ENCODE results near the gene RABL2B.
"Not testable (repeated sequence)": the region's sequence is repeated elsewhere in the genome, so short reads cannot be mapped to it uniquely, and the experiment has no call there.

Gene RABL2B

DNA sequence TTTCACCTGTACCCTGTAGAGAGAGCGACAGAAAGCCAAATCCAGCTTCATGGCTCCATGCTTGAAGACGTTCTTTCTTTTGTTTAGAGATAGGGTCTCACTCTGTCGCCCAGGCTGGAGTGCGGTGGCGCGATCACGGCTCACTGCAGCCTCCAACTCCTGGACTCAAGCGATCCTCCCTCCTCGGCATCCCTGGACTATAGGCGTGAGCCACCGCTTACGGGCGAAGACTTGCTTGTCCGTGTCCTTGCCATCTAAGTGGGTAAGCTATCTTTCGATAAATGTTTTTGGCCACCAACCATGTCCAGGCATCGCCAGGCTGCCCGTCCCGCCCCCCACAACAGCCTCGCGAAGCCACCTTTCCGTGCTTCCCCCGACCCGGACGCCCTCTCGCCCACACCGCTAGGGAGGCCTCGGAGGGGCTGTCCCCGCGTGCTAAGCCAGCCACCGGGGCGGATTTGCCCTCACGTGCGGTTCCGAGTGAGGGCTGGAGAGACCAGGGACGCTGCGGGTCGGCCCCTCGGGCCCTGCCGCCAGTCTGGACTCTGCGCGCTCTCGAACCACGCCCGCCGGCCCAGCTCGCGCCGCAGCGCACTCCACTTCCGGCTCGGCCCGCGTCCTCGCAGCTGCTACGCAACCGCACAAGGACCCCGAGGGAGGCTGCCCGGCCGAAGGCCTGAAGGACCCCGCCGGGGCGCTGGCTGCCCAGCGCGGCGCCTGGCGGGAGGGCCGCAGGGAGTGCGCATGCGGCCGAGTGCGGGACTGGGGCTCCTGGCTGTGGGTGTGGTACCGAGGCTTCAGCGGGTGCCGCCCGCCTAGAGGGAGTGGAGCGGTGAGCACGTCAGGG lies at the start of gene RABL2B:
RABL2B (minus strand) TSS at position 604 of the 847 bp plus-strand sequence. CDS start 1,342 bp downstream, outside the sequence.
- peak; percentile 95 to 97 for DNase-seq

DNA sequence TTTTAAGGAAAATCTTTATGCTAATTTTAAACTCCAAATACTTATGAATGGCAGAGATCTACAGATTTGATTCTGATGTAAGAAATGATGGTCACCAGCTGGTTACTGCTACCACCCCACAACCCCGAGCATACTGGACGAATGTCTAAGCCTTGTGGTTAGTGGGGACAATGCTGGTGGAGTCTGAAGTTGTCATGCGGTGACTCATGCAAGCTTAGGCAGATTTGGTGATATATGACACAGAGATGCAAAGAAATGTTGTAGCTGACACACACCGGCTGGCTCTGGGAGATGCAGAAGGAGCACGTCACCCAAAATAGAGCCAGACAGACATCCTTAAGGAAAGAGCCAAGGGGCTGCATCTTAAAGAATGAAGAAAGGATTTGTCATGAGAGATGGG lies 3.5 kb upstream of the RABL2B start:
- DNase-seq = not testable (repeated sequence)

DNA sequence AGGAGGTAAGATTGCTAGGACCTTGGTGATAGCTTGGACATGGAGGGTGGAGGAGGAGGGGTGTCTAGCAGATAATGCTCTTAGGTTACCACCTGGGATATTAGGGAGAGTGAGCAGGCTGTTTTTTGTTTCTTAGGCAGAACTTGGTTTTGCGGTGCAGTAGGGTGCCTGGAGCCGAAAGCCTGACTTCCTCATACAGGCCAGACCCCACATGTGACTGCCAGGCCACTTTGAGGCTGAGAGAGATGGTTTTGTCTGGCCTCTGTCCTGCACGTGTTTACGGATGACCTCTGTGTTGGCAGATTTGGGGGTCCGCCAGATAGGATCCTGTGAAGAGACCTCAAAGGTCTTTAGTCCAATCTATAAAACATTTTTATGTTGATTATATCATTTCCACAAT lies 1.9 kb upstream of the RABL2B start:
- DNase-seq = not testable (repeated sequence)

DNA sequence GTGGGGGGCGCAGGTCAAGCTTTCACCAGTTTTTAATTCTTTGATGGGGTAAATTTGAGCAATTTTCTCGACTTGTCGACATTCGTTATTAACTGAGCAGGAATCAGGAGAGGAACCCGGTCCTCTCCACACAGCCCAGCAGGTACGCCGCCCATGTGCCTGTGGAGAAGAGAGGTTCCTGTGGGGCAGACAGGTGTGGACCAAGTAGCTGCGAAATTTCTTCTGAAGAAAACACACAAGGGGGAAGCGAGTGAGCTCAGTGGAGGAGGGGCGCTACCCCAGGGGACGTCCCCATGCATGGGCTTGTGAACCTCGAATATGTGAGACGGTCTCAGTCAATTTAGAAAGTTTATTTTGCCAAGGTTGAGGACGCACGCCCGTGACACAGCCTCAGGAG lies 442 bp upstream of the RABL2B start:
- DNase-seq = peak; percentile 28 to 41

DNA sequence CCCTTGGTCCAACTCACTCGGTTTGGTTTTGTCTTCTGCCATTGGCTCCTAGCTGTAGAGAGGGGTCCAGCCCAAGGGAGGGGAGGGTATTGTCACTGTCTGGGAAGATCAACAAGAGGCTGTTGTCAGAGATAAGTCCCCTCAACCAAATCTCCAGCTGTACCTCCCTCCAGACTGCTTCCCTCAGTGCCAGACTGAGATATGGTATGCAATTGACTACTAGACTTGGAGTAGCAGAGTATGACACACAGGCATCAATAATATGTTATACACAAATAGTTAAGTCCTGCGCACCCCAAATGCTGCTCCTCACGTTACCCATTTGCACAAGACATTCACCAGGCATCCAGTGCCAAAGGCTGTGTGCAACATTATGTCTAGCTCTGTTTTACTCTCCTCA lies 1.2 kb downstream of the RABL2B start:
- not testable (repeated sequence) for DNase-seq

DNA sequence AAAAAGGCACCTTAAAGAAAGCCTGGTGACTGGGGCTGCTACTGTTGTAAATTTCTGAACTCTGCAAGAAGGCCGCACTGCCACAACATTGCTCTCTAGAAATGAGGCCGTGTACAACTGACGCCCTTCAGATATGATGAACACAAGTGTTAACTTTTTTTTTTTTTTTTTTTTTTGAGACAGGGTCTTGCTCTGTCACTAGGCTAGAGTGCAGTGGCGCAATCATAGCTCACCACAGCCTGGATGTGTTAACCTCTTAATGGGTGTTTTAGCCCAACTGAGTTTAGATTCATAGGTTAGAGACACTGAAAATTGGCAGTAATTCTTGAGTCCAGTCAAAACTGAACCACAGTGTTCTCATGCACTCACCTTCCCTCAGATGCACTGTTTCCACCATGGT lies 3.2 kb downstream of the RABL2B start:
- DNase-seq = not testable (repeated sequence)

DNA sequence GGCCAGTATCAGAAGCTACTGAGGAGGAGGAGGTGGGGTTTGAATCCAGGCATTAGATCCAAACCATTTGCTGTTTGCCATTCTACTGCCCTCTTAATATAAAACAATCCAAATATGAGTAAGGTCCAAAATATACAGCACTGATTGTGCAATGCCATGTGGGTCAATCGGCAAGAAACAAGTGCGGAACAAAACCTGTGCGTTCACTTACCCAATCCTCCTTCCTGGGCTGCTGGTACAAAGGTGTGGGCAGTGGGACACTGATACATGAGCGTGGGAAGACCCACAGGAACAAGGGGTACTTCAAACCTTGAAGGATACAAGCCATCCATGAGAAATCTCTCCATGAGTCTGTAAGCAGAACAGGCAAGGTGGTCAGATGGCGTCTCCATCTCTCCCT lies 5.8 kb downstream of the RABL2B start:
- DNase-seq = not testable (repeated sequence)

DNA sequence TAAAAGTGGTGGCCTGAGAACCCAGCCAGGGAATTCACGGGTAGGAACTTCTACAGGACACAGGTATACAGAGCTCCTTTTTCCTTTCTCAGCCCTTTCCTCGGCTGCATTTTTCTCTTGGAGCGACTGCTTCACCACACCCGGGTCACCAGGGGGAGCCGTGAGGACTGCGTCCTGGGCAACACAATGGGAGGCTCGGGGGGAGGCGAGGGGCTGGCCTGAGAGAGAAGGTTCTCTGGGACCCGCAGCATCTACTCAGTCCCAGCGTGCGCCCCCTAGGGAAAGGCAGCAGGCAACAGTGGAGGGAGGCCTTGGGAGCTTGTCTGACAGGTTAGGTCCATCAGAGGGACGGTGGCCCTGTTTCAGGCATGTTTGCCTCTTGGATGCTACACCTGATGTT lies 8.3 kb downstream of the RABL2B start:
- peak; percentile 42 to 43 for DNase-seq

DNA sequence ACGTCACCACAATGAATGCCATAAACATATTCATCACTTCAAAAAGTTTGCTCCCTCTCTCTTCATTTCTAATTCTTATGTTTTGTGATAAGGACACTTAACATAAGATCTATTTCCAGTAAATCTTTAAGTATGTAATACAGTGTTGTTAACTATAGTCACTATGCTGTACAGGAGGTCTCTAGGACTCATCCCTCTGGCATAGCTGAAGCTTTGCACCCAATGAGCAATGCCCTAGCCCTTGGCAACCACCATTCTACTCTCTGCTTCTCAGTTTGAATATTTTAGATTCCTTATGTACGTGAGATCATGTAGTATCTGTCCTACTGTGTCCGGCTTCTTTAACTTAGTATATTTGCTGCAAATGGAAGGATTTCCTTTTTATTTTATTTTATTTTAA lies 19.1 kb downstream of the RABL2B start:
- not testable (repeated sequence) for DNase-seq

DNA sequence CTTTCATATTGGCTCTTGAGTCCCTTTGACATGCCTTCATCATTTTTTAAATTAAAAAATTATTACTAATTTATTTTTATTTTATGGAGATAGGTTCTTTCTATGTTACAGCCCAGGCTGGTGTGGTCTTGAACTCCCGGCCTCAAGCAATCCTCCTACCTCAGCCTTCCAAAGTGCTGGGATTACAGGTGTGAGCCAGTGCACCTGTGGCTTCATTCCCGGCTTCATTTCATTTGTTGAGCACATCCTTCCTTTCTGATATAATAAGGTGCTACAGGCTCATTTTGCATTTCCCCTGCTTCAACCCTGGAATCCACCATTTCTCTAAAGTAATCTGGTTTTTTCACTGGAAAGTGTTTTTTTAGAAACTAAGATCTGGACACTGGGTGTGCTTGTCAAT lies 21.6 kb downstream of the RABL2B start:
- DNase-seq = not testable (repeated sequence)

DNA sequence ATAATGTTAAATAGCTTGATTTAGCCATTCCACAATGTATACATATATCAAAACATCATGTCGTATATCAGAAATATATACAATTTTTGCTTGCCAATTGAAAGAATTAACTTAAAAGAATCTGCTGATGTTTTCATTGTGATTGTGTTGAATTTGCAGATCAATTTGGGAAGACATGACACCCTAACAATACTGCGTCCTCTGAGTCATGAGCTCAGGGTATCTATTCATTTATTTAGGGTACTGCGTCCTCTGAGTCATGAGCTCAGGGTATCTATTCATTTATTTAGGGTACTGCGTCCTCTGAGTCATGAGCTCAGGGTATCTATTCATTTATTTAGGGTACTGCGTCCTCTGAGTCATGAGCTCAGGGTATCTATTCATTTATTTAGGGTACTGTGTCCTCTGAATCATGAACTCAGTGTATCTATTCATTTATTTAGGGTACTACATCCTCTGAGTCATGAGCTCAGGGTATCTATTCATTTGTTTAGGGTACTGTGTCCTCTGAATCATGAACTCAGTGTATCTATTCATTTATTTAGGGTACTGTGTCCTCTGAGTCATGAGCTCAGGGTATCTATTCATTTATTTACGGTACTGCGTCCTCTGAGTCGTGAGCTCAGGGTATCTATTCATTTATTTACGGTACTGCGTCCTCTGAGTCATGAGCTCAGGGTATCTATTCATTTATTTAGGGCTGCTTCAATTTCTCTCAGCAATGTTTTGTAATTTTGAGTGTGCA lies 23.7 kb downstream of the RABL2B start:
- DNase-seq = not testable (repeated sequence)

DNA sequence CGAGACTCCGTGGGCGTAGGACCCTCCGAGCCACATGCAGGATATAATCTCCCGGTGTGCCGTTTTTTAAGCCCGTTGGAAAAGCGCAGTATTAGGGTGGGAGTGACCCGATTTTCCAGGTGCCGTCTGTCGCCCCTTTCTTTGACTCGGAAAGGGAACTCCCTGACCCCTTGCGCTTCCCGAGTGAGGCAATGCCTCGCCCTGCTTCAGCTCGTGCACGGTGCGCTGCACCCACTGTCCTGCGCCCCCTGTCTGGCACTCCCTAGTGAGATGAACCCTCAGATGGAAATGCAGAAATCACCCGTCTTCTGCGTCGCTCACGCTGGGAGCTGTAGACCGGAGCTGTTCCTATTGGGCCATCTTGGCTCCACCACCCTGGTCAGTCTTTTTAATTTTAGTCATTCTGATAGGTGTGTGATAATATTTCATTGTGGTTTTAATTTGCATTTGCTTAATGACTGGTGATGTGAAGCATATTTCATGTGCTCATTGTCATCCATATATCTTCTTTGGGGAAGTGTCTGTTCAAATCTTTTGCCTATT lies 26.4 kb downstream of the RABL2B start:
- DNase-seq = peak; percentile 77

DNA sequence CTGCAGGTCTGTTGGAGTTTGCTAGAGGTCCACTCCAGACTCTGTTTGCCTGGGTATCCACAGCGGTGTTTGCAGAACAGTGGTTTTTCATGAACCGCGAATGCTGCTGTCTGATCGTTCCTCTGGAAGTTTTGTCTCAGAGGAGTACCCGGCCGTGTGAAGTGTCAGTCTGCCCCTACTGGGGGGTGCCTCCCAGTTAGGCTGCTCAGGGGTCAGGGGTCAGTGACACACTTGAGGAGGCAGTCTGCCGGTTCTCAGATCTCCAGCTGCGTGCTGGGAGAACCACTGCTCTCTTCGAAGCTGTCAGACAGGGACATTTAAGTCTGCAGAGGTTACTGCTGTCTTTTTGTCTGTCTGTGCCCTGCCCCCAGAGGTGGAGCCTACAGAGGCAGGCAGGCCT lies 27.0 kb downstream of the RABL2B start:
- DNase-seq = not testable (repeated sequence)

DNA sequence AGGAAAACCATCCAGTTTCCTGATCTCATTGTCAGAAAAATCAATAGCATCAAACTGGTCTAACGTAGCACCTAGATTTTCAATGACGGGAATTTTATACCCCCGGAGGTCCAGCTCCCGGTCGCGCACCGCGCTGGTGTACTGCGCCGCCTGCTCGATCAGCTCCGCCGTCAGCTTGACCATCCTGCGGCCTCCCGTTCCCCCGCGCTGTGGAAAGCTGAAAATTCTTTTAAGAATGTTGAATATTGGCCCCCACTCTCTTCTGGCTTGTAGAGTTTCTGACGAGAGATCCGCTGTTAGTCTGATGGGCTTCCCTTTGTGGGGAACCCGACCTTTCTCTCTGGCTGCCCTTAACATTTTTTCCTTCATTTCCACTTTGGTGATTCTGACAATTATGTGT lies 28.2 kb downstream of the RABL2B start:
- DNase-seq = not testable (repeated sequence)

DNA sequence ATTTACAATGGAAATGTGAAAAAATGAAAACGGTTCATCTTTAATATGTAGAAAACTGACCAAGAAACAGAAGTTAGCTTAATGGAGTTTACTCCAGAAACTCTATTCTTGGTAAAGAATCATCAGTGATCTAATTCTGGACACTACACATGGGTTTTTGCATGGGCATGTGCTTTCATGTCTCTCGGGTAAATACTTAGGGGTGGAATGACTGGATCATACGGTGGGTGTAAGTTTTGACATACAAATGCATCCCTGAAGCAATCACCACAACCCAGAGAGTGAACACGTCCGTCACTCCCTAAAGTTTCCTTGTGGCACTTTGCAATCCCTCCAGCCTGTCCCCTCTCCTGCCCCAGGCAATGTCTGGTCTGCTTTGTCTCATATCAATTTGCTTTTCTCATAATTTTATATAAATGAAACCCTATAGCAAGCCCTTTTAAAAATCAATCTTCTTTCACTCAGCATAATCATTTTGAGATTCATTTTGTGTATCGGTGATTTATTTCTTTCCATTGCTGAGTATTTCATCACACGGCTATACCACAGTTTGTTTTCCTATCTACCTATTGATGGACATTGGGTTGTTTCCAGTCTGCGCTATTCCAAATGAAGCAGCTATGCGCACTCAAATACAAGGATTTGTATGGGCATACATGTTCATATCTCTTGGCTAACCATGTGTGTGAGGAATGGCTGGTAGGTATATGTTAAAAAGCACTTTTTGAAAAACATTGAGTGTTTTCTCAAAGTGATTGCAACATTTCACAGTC lies 33.9 kb downstream of the RABL2B start:
- DNase-seq = not testable (repeated sequence)

DNA sequence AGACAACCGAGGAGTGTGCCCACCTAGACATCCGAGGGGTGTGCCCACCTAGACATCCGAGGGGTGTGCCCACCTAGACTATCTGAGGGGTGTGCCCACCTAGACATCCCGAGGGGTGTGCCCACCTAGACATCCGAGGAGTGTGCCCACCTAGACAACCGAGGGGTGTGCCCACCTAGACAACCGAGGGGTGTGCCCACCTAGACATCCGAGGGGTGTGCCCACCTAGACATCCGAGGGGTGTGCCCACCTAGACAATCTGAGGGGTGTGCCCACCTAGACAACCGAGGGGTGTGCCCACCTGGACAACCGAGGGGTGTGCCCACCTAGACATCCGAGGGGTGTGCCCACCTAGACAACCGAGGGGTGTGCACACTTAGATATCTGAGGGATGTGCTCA lies 34.8 kb downstream of the RABL2B start:
- not testable (repeated sequence) for DNase-seq

DNA sequence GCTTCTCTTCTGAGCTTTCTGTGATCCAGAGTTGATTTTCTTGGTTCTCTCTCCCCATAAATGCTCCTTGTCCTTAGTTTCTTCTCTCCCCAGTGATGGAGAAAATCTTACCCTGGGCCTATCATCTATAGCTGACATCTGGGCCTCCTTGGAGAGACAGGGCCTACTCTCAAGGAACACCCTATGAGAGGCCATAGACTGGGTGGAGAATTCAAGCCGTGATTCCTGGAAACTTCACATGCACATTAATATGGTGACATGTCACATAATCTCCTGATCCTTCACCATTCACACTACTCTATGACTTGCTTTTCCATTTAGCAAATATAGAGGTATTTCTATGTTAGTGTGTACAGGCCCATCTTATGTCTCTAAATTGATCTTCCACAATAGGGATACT lies 35.9 kb downstream of the RABL2B start:
- DNase-seq = not testable (repeated sequence)

DNA sequence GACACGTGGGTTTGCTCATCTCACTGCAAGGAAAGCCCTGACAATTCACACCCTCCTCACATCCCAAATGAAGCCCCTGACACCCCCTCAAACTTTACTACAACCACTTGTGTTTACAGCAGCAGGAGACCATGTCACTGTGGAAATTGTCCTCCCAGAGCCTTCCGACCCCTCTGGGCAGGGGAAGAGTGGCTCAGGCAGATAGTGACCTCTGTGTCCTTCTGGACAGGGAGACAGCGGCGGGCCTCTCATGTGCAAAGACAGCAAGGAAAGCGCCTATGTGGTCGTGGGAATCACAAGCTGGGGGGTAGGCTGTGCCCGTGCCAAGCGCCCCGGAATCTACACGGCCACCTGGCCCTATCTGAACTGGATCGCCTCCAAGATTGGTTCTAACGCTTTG lies 39.0 kb downstream of the RABL2B start:
- not testable (repeated sequence) for DNase-seq

DNA sequence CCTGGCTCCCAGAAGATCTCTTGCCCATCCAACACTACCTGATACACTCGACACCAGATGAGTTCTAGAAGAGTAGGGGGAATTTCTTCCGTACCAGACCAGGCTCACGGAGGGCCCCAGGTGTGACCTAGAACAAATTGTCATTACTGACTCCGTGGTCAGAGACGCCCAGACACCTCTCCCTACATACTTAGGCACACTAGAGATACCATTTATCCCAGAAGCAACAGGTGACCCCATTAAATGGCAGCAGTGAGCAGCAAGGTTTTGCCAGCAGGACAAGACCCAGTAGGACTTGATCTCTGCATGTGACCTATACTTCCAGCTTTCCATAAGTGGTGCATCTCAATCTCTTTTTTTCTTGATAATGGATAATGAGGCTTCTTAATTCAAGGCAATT lies 42.7 kb downstream of the RABL2B start:
- not testable (repeated sequence) for DNase-seq

DNA sequence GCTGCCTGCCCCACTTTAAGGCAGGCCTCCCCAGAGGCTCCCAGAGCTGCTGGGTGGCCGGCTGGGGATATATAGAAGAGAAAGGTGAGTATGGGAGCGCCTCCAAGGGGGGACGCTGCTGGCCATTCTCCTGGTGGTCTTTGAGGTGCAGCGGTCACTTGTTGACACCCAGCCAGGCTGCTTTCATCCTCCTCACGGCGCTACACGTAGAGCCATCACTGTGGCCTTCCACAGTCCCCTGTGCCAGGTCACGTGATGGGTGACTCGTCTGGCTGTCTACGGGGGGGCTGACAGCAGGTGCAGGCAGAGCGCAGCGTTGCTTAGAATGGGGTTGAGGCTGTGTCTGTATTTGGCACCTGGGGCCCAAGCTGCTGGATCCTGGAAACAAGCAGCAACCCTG lies 43.5 kb downstream of the RABL2B start:
- DNase-seq = no peak

DNA sequence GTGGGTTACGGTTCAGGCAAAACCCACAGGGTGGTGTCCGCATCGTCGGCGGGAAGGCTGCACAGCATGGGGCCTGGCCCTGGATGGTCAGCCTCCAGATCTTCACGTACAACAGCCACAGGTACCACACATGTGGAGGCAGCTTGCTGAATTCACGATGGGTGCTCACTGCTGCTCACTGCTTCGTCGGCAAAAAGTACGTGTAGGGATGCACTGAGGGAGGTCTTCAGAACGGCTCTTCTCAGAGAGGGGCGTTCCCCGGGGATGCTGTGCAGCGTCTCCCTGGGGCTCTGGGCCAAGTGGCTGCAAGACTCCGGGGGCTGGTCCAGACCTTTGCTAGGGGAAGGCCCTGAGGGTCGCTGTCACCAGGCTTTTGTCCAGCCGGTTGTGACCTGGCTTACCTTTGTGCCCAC lies 44.2 kb downstream of the RABL2B start:
- DNase-seq = peak in 1 of 2 experiments; percentile 6

DNA sequence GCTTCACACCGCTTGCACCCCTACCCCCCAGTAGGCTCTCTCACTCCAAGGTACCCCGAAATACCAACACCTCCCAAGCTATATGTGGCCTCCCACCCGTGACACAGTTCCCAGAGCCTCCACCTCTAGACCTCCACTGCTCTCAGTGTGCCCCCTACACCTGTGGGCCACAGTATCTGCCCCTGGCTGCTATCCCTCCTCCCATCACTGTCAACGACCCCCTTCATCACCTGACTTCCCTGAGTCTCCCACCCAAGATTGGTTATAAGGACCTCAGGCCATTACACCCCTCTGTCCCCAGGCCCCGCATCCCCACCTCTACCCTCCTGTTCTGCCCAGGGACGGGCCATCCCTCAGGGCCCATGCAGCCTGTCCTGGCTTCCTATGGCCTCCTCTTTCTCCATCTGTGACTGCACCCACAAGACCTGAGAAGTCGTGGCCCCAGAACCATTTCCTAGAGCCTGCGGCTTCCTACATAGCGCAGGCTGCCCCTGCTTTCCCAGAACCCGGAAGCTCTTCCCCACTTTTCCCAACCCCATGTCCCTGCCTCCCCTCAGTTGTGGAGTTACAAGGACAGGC lies 44.7 kb downstream of the RABL2B start:
- peak in 1 of 2 experiments; percentile 8 for DNase-seq
